Trophoblast cell (in vitro differentiated cells and primary cell): Measurements from ENCODE around the gene MC4R.

ENCODE experiments used
- DNase-seq, 2 donors: peaks; one replicate each; pipeline ENCODE4 v3.0.0-alpha.2; 2016
- H2AFZ ChIP-seq: 2 replicates; pipeline ENCODE4 v1.6.1; 2013; ENCODE audit warnings: low read length, moderate library complexity, mild to moderate bottlenecking; ENCODE audit not compliant: insufficient read depth, poor library complexity
- H2AK5ac ChIP-seq: 2 replicates; pipeline ENCODE4 v1.6.1; 2013; ENCODE audit warnings: mild to moderate bottlenecking, low read length
- H2BK120ac ChIP-seq: 2 replicates; pipeline ENCODE4 v1.6.1; 2013; ENCODE audit warnings: low read length, mild to moderate bottlenecking, moderate library complexity; ENCODE audit not compliant: insufficient read depth, poor library complexity
- H2BK12ac ChIP-seq: 2 replicates; pipeline ENCODE4 v1.6.1; 2013; ENCODE audit warnings: mild to moderate bottlenecking, low read length, moderate library complexity
- H2BK5ac ChIP-seq: 2 replicates; pipeline ENCODE4 v1.6.1; 2013; ENCODE audit warnings: low read length, low read depth, moderate library complexity, mild to moderate bottlenecking; ENCODE audit not compliant: poor library complexity
- H3K14ac ChIP-seq: 2 replicates; pipeline ENCODE4 v1.6.1; 2013; ENCODE audit warnings: mild to moderate bottlenecking, low read length
- H3K18ac ChIP-seq: 2 replicates; pipeline ENCODE4 v1.6.1; 2013; ENCODE audit warnings: mild to moderate bottlenecking, low read length
- H3K23ac ChIP-seq: 2 replicates; pipeline ENCODE4 v1.6.1; 2013; ENCODE audit warnings: low read length
- H3K27ac ChIP-seq: 2 replicates; pipeline ENCODE4 v1.5.1; 2013; ENCODE audit warnings: low read depth, mild to moderate bottlenecking, inconsistent platforms, low read length, moderate library complexity
- H3K27me3 ChIP-seq: 2 replicates; pipeline ENCODE4 v1.6.1; 2013; ENCODE audit warnings: inconsistent platforms, mild to moderate bottlenecking, low read length, moderate library complexity; ENCODE audit not compliant: insufficient read depth
- H3K36me3 ChIP-seq, 2 experiments: 1 replicate in 1 of 2; 2 replicates in 1 of 2; pipeline ENCODE4 v1.6.1; 2013; ENCODE audit warnings: low read length in 2 of 2, mild to moderate bottlenecking in 2 of 2, moderate library complexity in 1 of 2; ENCODE audit not compliant: insufficient read depth in 2 of 2, control insufficient read depth in 1 of 2
- H3K4ac ChIP-seq: 2 replicates; pipeline ENCODE4 v1.6.1; 2013; ENCODE audit warnings: low read depth, mild to moderate bottlenecking, low read length, moderate library complexity
- H3K4me1 ChIP-seq, 2 experiments: 1 replicate in 1 of 2; 2 replicates in 1 of 2; pipeline ENCODE4 v1.6.1; 2013; ENCODE audit warnings: low read length in 2 of 2, mild to moderate bottlenecking in 2 of 2, moderate library complexity in 1 of 2; ENCODE audit not compliant: insufficient read depth in 2 of 2, control insufficient read depth in 1 of 2
- H3K4me2 ChIP-seq: 2 replicates; pipeline ENCODE4 v1.6.1; 2013; ENCODE audit warnings: inconsistent platforms, mild to moderate bottlenecking, low read length, moderate library complexity
- H3K4me3 ChIP-seq: 2 replicates; pipeline ENCODE4 v1.5.1; 2013; ENCODE audit warnings: mild to moderate bottlenecking, low read depth, low read length, inconsistent platforms
- H3K79me1 ChIP-seq: one replicate; pipeline ENCODE4 v1.6.1; 2013; ENCODE audit warnings: low read length
- H3K79me2 ChIP-seq: 2 replicates; pipeline ENCODE4 v1.6.1; 2013; ENCODE audit warnings: low read length, mild to moderate bottlenecking; ENCODE audit not compliant: control insufficient read depth, insufficient read depth, poor library complexity
- H3K9ac ChIP-seq: 2 replicates; pipeline ENCODE4 v1.6.1; 2013; ENCODE audit warnings: mild to moderate bottlenecking, low read length
- H3K9me3 ChIP-seq: 2 replicates; pipeline ENCODE4 v1.6.1; 2013; ENCODE audit warnings: low read depth, mild to moderate bottlenecking, control low read depth, inconsistent platforms, low read length; ENCODE audit not compliant: insufficient read depth
- H4K12ac ChIP-seq: 2 replicates; pipeline ENCODE4 v1.6.1; 2013; ENCODE audit warnings: low read depth, mild to moderate bottlenecking, low read length, moderate library complexity
- H4K8ac ChIP-seq: 2 replicates; pipeline ENCODE4 v1.6.1; 2013; ENCODE audit warnings: low read depth, mild to moderate bottlenecking, low read length, moderate library complexity
- H4K91ac ChIP-seq: one replicate; pipeline ENCODE4 v1.6.1; 2013; ENCODE audit warnings: low read depth, mild to moderate bottlenecking, low read length, moderate library complexity
- WGBS: extraction: QIAGEN DNeasy Blood & Tissue Kit; methylation state at CpG from one replicate; pipeline ENCODE4 v1.1.7; 2013; ENCODE audit warnings: missing lambda C conversion rate; ENCODE audit not compliant: insufficient read length, insufficient coverage; ENCODE audit errors: extremely low coverage; 5-methylcytosine and 5-hydroxymethylcytosine counted together

The MC4R gene

GRCh38 chr18:60413944-60414547 is 41.5 kb upstream of the MC4R start:
- Histone ChIP-seq H3K4ac (no peak overlapping the region), H3K4me3 (no peak overlapping the region), H3K9ac (no peak overlapping the region), H2BK120ac (no peak overlapping the region), H4K91ac (no peak overlapping the region), H3K9me3 (no peaks in the 10 kb centered on the region), H3K4me2 (no peak overlapping the region), H2BK5ac (no peak overlapping the region), H3K14ac (no peak overlapping the region), H3K18ac (no peak overlapping the region), H3K36me3 (no peaks in the 10 kb centered on the region), H2AFZ (no peak overlapping the region), H3K27ac (no peak overlapping the region), H3K79me1 (no peaks in the 10 kb centered on the region), H3K23ac (no peak overlapping the region), H3K79me2 (no peaks in the 10 kb centered on the region), H4K12ac (no peak overlapping the region), H3K27me3 (no peaks in the 10 kb centered on the region), H4K8ac (no peak overlapping the region), H2AK5ac (no peak overlapping the region), H2BK12ac (no peak overlapping the region), H3K4me1 (no peaks in the 10 kb centered on the region)
- WGBS, result no CpG with 5 or more reads among the region's 3 CpGs
- DNase-seq, result peak; percentile 2 to 14

DNA sequence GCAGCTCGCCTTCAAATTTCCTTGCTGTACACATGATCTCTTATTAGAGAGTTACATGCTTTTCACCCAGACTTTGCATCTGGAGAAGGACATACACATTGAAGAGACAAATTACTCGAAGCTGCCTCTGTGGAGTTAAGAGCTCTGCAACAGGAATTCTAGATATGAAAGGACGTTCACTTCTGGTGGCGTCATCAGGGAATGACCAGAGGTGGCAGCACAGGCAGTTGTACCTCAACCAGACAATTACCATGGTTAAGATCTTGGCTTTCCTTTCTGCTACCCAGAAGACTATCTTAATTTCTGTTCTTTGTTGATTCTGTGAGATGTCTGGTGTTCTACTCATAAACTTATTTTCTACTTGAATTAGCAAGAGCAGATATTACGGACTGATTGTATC is 39.1 kb upstream of the MC4R start:
- Histone ChIP-seq H3K9me3 (no peaks in the 10 kb centered on the region), H2BK12ac (no peak overlapping the region), H3K18ac (no peak overlapping the region), H2BK5ac (no peak overlapping the region), H3K14ac (no peak overlapping the region), H3K4me1 (no peaks in the 10 kb centered on the region), H3K4ac (no peak overlapping the region), H3K23ac (no peak overlapping the region), H3K79me2 (no peaks in the 10 kb centered on the region), H3K27ac (no peak overlapping the region), H3K4me3 (no peak overlapping the region), H2BK120ac (no peak overlapping the region), H4K8ac (no peak overlapping the region), H3K36me3 (no peaks in the 10 kb centered on the region), H3K4me2 (no peak overlapping the region), H4K91ac (no peak overlapping the region), H2AK5ac (no peak overlapping the region), H3K79me1 (no peaks in the 10 kb centered on the region), H3K9ac (no peak overlapping the region), H2AFZ (no peak overlapping the region), H4K12ac (no peak overlapping the region), H3K27me3 (no peaks in the 10 kb centered on the region)
- no CpG with 5 or more reads among the region's 5 CpGs for WGBS
- peak; percentile 11 to 50 for DNase-seq

DNA sequence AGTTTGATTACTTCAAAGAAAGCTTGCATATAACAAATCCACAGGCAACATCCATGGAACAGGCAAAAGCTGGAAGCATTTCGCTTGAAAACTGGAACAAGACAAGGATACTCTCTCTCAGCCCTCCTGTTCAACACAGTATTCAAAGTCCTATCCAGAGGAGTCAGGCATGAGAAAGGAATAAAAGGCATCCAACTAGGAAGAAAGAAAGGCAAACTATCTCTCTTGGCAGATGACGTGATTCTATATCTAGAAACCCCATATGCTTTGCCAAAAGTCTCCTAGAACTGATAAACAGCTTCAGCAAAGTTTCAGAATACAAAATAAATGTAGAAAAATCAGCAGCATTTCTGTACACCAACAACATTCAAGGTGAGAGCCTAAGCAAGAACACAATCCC is 34.1 kb upstream of the MC4R start:
- no peak overlapping the region for H3K9ac ChIP-seq
- H2BK12ac ChIP-seq, result no peak overlapping the region
- H3K14ac ChIP-seq, result no peak overlapping the region
- H4K8ac ChIP-seq, result no peak overlapping the region
- H3K4me3 ChIP-seq, result no peak overlapping the region
- H3K79me2 ChIP-seq, result no peaks in the 10 kb centered on the region
- no CpG with 5 or more reads among the region's 2 CpGs for WGBS
- H3K4ac ChIP-seq, result no peak overlapping the region
- no peaks in the 10 kb centered on the region for H3K36me3 ChIP-seq
- H4K12ac ChIP-seq, result no peak overlapping the region
- H2BK120ac ChIP-seq, result no peak overlapping the region
- no peak overlapping the region for H3K27ac ChIP-seq
- no peak overlapping the region for H4K91ac ChIP-seq
- no peaks in the 10 kb centered on the region for H3K27me3 ChIP-seq
- H3K18ac ChIP-seq, result no peak overlapping the region
- H3K9me3 ChIP-seq, result no peaks in the 10 kb centered on the region
- no peak overlapping the region for H2BK5ac ChIP-seq
- DNase-seq, result no peak
- no peak overlapping the region for H3K23ac ChIP-seq
- H3K4me1 ChIP-seq, result no peaks in the 10 kb centered on the region
- H3K4me2 ChIP-seq, result no peak overlapping the region
- H2AK5ac ChIP-seq, result no peak overlapping the region
- no peaks in the 10 kb centered on the region for H3K79me1 ChIP-seq
- no peak overlapping the region for H2AFZ ChIP-seq

GRCh38 chr18:60404486-60405085 is 32.0 kb upstream of the MC4R start:
- Histone ChIP-seq H3K79me2 (no peaks in the 10 kb centered on the region), H3K27ac (no peak overlapping the region), H2BK120ac (no peak overlapping the region), H2BK5ac (no peak overlapping the region), H3K23ac (no peak overlapping the region), H3K9me3 (no peaks in the 10 kb centered on the region), H3K27me3 (no peaks in the 10 kb centered on the region), H3K4me1 (no peaks in the 10 kb centered on the region), H4K91ac (no peak overlapping the region), H3K4me2 (no peak overlapping the region), H2AFZ (no peak overlapping the region), H4K8ac (no peak overlapping the region), H3K14ac (no peak overlapping the region), H3K4ac (no peak overlapping the region), H3K9ac (no peak overlapping the region), H3K18ac (no peak overlapping the region), H2AK5ac (no peak overlapping the region), H3K79me1 (no peaks in the 10 kb centered on the region), H3K4me3 (no peak overlapping the region), H4K12ac (no peak overlapping the region), H3K36me3 (no peaks in the 10 kb centered on the region), H2BK12ac (no peak overlapping the region)
- WGBS, result no CpG with 5 or more reads among the region's 6 CpGs
- DNase-seq, result no peak
